ENCODE results near the gene RNF114. TPM values are rescaled to one million over a fixed set of nuclear protein-coding genes. Genes with fewer than 3 reads are reported as not detected.
A peak's percentile ranks its signal among the peaks of the same experiment; 100 is the strongest.

Gene RNF114
- total and polyA plus RNA-seq, 7 donors = 30.8 to 104 (median 79.7) TPM

- WGBS, 3 donors = 82 to 84% (median 84%) methylated on average over 22 to 23 of the region's 23 CpGs
- H3K4me1 ChIP-seq = peaks cover 40% of the 10 kb centered on the region
- ATAC-seq (no peak), DNase-seq (no peak)
- no peaks in the 10 kb centered on the region for H3K9me3 ChIP-seq
- intact Hi-C loops (cut with DNase I) = loop anchor here in 1 of 2 donors (5.0 kb wide), 2 partner anchors 106 to 186 kb away; no protein-coding TSS in a partner anchor
- peak overlapping the region; percentile 84 for H3K27ac ChIP-seq
- no peak for TF ChIP-seq CTCF (IDR thresholded peaks at IDR 0.05)
- no peaks in the 10 kb centered on the region for H3K36me3 ChIP-seq (ENCODE audit: insufficient read depth in 1 of 2, low read depth in 1 of 2)
- H3K27me3 ChIP-seq (ENCODE audit: insufficient read depth in 3 of 3, low read length in 2 of 3) = no peaks in the 10 kb centered on the region
- H3K4me3 ChIP-seq = no peak overlapping the region
Observed at GRCh38 chr20:49981218-49982071, 45.2 kb downstream of the RNF114 start.

DNA sequence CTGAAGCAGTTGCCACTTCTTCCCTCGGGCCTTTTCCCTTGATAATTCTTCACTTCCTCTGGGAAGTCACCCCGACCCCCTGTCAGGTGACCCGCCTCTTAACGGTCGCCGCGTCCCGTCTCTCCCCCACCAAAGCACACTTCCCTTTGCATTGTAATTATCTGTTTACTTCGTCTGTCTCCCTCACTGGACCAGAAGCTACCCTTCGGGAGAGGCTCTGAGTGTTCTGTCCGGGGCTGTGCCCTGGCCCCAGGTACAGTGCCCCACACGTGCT, 45.8 kb downstream of the RNF114 start:
- no peaks in the 10 kb centered on the region for H3K36me3 ChIP-seq (ENCODE audit: insufficient read depth in 1 of 2, low read depth in 1 of 2)
- H3K4me1 ChIP-seq = peaks cover 40% of the 10 kb centered on the region
- intact Hi-C loops (cut with DNase I) = loop anchor here in 1 of 2 donors (5.0 kb wide), 2 partner anchors 105 to 185 kb away; no protein-coding TSS in a partner anchor
- H3K27me3 ChIP-seq (ENCODE audit: insufficient read depth in 3 of 3, low read length in 2 of 3) = no peaks in the 10 kb centered on the region
- no peak for TF ChIP-seq CTCF (IDR thresholded peaks at IDR 0.05)
- H3K9me3 ChIP-seq = no peaks in the 10 kb centered on the region
- WGBS, 3 donors = 36 to 52% (median 48%) methylated on average over 12 of the region's 12 CpGs
- peak overlapping the region; percentile 84 for H3K27ac ChIP-seq
- ATAC-seq (no peak), DNase-seq (no peak)
- peak overlapping the region; percentile 76 for H3K4me3 ChIP-seq

DNA sequence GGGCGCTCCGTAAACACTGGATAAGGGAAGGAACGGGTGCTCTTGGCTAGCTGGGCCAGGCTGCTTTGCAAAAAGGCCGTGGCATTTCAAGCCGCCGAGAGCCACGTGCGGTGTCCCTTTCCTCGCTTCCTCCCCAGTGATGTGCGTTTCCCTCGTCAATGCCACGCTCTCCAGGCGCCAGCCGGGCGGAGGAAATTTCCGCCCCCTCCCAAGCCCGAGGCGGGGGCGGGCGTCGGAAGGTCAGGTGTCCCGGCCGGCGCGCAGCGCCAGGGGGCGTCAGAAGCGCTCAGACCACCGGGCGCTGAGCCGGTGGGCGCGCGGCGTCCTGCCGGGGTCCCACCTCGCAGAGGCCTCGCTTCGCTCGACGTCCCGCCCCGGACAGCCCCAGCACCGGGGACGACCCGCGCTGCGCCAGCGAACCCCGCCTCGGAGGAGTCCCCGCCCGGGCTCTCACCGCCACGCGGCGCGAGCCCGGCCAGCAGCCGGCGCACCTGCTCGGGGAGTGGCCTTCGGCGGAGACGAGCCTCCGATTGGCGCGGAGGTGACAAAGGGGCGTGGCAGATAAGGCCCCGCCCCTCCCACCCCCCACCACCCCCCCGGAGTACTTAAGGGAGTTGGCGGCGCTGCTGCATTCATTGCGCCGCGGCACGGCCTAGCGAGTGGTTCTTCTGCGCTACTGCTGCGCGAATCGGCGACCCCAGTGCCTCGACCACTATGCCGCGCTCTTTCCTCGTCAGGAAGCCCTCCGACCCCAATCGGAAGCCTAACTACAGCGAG, 46.3 kb downstream of the RNF114 start, which contains the start of gene SNAI1:
Gene SNAI1 (plus strand): TSS at position 635 of the 777 bp plus-strand sequence. CDS start 80 bp downstream, at position 715.
- peak; percentile 79 to 91 for DNase-seq
- Histone ChIP-seq H3K27ac (peak within 1 kb of the TSS; percentile 84), H3K36me3 (ENCODE audit: insufficient read depth in 1 of 2, low read depth in 1 of 2) (no peaks in the 10 kb centered on the region), H3K4me1 (peaks cover 40% of the 10 kb centered on the region), H3K9me3 (no peaks in the 10 kb centered on the region), H3K4me3 (peak within 1 kb of the TSS; percentile 76), H3K27me3 (ENCODE audit: insufficient read depth in 3 of 3, low read length in 2 of 3) (no peaks in the 10 kb centered on the region)
- 2 to 7% (median 4%) methylated on average over 35 to 90 of the region's 90 CpGs for WGBS, 3 donors
- ATAC-seq = peak; percentile 91 to 92 (median 92)
- TF ChIP-seq CTCF (IDR thresholded peaks at IDR 0.05) = peak; percentile 66
- intact Hi-C loops (cut with DNase I) = loop anchor here in 1 of 2 donors (5.0 kb wide), 2 partner anchors 105 to 185 kb away; no protein-coding TSS in a partner anchor

GRCh38 chr20:49983123-49983847, 47.1 kb downstream of the RNF114 start:
- H3K9me3 ChIP-seq = no peaks in the 10 kb centered on the region
- peak overlapping the region; percentile 84 for H3K27ac ChIP-seq
- no peak for TF ChIP-seq CTCF (IDR thresholded peaks at IDR 0.05)
- intact Hi-C loops (cut with DNase I) = loop anchor here in 1 of 2 donors (5.0 kb wide), 2 partner anchors 104 to 184 kb away; no protein-coding TSS in a partner anchor
- peak overlapping the region; percentile 76 for H3K4me3 ChIP-seq
- WGBS, 3 donors = 43 to 45% (median 45%) methylated on average over 21 to 24 of the region's 24 CpGs
- peaks cover 40% of the 10 kb centered on the region for H3K4me1 ChIP-seq
- ATAC-seq (peak in 1 of 4 donors; percentile 11), DNase-seq (no peak)
- H3K36me3 ChIP-seq (ENCODE audit: insufficient read depth in 1 of 2, low read depth in 1 of 2) = peaks cover 0 to 3% of the 10 kb centered on the region in 2 donors
- H3K27me3 ChIP-seq (ENCODE audit: insufficient read depth in 3 of 3, low read length in 2 of 3) = no peaks in the 10 kb centered on the region

All from psoas muscle (tissue), 8 donors.